NCI-H460 (cell line): ENCODE results near the gene PIGX. TPM values are rescaled to one million over a fixed set of nuclear protein-coding genes. Genes with fewer than 3 reads are reported as not detected.

Experiments
- DNase-seq: peaks from one replicate; pipeline ENCODE4 v3.0.0-alpha.2; 2016; ENCODE audit warnings: low read depth; ENCODE audit errors: extremely low read depth
- polyA plus RNA-seq: library from polyadenylated mRNA; depleted of rRNA; stranded (reverse); fragments of >200 nt; gene quantifications from 2 replicates; pipeline ENCODE4 v1.2.3, GENCODE V29; 2014; cell fraction: nucleus; rRNA removed
- total RNA-seq: library from RNA; depleted of rRNA; stranded (reverse); fragments of >200 nt; shearing (Covaris generic); gene quantifications from 2 replicates; pipeline ENCODE4 v1.2.3, GENCODE V29; 2014; rRNA removed

The PIGX gene
- total RNA-seq = 25.6 and 32.0 TPM in 2 replicates
- polyA plus RNA-seq = 33.0 and 44.5 TPM in 2 replicates

DNA sequence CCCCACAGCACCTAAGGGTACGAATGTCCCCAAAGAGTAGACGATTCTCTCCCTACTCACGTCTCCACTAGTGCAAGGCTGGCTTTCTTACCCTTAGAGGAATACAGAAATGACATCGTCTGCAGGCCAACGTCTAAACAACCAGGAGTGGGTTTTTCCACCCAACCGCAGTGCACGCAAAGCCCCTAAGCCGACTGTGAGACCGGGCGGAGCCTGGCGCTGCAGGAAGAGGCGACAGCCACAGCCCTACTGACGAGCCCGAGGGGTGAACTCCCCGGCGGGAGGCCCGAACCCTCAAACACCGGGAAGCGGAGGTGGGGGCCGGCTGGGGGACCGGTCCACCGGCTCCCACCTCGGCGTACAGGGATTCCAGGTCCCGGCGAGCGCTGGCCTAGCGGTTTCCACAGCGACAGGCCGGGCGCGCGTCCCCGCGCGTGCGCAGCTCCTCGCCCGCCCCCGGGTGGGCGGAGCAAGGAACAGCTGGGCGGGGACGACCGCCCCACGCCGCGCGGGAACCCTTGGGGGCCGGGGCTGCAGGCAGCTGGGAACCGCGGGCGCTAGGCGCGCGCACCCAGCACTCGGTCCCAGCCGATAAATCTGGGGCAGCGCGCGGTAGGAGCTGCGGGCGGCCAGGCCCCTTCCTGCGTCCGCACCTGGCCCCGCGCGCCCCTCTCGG is at the start of gene PIGX, which contains the start of gene CEP19:
PIGX (plus strand) TSS at position 540 of the 676 bp plus-strand sequence.
CEP19 (minus strand) TSS at position 413 of the 676 bp plus-strand sequence. CDS start 3,593 bp downstream, outside the sequence.
- peak; percentile 64 for DNase-seq

DNA sequence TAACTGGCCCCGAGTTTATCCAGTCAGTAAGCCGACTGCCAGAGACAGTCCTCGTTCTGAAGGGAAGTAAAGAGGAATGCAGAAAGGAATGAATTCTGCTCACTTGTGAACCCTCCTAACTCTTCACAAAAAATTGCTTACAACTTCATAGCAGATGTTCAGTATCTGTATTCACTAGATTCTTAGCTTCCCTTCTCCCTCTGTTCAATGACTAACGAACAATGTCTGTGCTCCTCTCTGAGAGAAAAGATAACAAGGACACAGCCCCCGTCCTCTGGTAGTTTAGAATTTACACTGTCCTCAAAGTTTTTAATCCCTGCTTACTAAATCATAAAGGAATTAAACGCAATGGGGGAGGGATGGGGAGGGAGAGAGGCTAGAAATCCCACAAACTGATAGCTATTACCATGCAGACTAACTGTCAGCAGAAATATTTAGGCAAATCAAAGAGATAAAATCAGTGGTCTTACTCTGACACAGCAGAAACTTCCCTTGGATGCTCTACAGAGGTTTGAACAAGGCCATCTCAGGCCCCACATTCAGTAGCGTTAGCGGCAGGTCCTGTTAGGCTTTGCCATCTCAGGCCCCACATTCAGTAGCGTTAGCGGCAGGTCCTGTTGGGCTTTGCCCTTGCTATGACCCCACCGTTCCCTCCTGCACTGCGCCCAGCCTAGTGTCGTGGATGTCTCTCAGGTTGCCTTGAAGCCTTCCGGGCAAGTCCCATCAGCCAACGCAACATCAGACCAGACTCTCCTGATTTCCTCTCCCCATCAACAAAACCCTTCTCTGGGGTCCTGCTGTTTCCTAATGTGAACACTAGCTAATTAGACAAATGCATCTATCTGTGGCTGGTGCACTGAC is 49.2 kb upstream of the PIGX start:
- DNase-seq = no peak

DNA sequence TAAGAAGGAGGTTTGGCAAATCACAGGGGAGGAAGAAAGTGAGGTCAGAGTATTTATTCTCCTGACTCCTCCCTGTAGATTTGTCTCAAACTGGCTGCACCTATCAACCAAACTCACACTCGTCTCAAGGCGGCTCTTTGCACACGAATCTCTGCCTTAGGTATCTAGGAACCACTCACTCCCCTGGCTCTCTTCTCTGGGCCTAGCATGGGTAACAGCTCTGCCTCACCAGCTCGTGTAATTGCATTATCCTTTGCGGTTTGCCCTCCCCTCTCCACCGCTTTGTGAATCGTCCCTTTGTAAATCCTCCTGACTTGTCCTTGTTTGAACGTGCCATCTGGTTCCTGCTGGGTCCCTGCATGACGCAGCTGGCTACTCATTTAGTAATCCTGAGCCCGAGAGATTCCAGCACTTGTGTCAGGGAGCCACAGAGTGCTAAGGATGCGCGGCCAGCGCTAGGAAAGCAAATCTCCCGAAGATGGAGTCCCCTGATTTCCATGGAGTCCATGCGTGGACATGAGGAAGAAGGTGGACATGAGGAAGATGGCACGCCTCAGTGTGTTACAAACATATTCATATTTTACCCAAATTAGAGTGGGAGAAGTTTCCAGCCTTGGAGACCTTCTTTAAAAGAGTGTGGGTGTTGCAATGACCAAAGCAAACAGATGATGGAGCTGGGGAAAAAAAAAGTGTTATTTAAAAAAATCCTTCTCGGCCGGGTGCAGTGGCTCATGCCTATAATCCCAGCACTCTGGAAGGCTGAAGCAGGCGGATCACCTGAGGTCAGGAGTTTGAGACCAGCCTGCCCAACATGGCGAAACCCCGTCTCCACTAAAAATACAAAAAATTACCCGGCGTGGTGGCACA is 45.9 kb upstream of the PIGX start:
- peak; percentile 54 for DNase-seq

DNA sequence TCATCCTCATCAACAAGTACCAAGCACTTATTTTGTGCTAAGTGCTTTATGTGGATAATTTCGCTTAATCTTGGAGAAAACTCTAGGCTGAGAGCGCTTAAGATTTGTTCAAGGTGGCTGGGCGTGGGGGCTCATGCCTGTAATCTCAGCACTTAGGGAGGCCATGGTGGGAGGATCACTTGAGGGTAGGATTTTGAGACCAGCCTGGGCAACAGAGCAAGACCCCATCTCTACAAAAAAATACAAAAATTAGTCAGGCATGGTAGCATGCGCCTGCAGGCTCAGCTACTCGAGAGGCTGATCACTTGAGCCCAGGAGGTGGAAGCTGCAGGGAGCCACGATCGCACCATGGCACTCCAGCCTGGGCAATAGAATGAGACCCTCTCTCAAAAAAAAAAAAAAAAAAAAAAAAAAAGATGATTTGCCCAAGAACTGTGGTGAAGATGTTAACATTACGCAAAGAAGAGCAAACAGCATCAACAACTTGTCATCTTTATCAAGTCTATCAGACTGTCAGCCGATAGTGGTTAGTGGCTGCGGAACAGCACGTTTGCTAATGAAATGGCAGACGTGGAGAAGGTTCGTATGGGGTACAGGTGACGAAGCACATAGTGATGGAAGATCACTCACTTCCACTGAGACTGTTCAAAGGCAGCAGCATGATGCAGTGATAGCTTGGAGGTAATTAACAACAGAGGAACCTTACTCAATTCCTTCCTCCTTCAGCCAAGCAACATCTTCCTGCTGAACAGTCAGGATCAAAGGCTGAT is 44.9 kb upstream of the PIGX start:
- no peak for DNase-seq

DNA sequence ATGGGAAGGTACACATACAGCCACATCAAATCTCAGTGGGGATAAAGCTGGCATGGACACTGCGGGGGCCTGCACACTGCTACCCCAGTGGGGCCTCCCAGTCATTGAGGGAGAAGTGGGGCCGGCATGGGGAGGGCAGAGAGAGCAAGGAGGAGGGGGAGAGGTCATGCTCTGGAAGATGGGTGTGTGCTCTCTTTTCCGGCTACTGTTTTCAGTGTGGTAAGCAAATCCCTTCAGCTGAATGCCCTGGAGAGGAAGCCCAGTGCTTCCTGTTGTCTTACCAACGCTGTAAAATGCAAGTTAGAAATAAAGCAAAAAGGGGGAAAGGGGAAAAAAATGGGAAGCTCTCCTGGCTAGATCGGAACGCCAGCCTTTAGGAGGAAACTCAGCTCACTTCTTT is 41.8 kb upstream of the PIGX start:
- DNase-seq = no peak

DNA sequence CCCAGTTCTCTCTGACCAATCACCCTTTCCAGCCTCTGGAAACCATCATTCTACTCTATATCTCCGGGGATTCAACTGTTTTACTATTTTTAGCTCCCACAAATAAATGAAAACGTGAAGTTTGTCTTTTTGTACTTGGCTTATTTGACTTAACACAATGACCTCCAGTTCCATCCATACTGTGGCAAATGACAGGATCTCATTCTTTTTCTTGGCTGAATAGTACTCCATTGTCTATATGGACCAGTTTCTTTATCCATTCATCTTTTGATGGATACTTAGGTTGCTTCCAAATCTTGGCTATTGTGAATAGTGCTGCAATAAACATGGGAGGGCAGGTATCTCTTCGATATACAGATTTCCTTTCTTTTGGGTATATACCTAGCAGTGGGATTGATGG is 38.5 kb upstream of the PIGX start:
- DNase-seq = no peak

DNA sequence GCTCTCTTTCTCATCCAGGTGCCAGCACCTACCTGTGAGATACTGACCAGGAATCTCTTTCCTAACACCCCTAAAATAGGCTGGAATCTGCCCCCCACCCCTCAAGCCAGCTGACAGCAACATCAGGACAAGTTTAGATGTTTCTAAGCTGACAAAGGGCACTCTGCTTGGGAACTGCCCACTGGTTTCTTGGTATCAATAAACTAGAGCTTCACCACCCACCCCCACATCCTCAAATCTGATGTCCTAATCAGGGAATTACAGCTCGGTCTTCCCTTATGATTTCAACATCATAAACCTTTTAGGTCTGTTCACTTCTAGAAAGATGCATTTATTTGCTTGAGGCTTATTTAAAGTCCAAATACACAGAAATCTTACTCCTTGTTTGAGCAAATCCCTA is 34.8 kb upstream of the PIGX start:
- no peak for DNase-seq

DNA sequence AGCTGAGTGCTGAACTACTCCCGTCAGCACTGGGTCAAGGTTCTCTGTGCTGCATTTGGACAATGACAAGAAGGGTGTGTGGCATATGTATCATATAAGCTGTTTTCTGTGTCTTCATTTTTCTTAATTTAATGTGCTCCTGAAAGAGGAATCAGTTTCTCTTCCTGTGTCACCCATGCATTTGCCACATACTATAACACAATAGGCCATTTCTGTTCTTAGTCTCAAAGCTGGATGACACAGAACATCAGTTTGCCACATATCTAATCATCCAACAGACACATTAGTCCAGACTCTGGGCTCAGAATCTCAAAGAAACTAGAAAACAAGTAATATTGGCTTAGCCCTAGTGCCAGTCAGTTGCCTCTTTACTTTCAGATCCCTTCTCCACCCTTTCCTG is 34.2 kb upstream of the PIGX start:
- DNase-seq = no peak

DNA sequence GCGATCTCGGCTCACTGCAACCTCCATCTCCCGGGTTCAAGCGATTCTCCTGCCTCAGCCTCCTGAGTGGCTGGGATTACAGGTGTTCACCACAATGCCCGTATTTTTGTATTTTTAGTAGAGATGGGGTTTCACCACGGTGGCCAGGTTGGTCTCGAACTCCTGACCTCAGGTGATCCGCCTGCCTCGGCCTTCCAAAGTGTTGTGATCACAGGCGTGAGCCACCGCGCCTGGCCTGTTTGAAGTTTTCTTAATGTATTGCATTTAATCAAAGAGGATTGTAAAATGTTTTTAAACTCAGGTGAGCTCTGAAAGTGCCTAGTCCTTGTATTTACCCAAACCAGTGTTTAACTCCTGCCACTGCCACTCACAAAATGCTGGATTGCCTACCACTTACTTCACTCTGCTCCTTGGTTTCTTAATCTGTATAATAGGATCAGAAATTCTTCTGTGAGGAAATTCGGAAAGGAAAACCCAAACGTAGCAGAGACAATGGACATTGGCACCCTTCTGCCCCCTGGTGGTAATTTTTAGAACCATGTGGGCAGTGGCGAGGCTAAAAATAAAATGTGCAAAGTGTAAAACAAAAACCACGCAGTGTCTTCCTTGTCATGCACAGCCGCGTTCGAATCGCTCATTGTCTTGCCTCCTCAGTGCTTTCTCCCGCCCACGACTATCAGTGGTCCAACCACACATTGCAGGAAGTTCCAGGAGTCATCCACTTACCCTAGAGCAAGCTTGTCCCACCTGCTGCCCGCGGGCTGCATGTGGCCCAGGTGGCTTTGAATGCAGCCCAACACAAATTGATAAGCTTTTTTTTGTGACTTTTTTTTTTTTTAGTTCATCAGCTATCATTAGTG is 27.4 kb upstream of the PIGX start:
- DNase-seq = peak; percentile 44

DNA sequence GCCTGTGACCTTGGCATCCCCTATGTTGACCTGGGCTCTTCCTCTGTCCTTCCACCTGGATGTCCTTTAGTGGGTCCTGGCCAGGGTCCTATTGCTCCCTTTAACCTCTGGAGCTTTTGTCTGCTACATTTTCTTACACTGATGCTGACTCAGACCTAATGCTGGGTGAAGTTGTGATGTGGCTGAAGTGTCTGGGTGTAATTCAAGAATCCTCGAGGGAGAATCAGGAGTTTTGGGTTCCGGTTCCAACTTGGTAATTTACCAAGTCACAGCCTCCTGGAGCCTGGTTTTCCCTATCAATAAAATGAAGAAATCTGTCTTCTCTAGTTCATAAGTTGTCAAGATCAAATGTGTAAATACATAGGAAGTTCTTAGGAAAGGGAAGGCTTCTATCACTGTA is 25.7 kb upstream of the PIGX start:
- no peak for DNase-seq

DNA sequence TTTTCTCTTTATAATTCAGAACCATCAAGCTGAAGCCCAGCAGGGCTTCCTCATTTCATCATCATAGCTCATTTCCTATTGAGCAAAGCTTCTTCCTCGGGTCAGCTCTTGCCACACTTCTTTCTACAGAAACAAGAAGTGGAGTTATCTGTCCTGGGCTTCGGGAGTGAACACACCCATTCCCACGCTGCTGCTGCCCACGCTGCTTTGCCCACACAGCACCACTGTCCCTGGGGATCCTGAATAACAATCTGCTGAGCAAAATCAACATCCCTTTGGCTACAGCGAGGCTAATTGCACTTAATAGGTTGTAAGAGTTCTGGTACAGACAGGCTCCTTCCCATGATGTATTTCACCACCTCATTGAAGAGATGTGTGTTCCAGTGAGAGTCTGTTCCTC is 23.8 kb upstream of the PIGX start:
- DNase-seq = no peak

DNA sequence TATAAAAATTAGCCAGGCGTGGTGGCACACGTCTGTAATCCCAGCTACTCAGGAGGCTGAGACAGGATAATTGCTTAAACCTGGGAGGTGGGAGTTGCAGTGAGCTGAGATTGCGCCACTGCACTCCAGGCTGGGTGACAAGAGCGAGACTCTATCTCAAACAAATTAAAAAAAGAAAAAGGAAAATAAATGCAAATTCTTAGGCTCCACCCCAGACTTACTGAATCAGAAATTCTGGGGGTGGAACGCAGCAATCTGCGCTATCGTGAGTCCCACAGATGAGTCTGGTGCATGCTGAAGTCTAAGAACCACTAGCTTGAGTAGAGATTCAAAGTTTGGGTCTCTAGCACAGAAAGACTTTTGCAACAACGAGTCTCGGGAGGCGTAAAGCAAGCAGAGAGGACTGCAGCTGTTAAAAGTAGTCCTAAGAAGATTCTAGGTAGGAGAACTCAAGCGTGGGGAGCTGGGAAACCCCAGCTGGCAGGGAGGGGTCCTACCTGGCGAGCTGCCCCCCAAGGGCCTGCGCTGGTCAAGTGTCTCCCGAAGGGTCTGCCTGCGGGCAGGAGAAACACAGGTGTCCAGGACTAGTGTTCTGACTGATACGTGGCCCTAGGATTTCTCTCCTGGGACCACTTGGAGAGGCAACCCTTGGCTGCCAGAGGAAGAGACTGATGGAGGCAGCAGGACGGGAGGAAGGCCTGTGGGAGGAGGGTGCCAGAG is 22.1 kb upstream of the PIGX start:
- no peak for DNase-seq

DNA sequence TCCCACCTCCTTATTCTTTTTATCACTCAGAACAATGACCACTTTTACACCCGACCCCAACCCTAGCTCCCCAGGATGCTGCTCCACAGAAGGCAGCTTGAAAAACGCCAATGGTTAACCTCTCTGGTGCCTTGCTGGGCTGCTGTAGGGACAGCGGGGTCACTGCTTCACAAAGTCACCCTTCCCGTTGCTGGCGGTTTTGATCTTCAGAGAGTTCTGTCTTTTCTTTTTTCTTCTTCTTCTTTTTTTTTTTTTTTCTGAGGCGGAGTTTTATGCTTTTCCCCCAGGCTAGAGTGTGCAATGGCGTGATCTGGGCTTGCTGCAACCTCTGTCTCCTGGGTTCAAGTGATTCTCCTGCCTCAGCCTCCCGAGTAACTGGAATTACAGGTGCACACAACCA is 20.8 kb upstream of the PIGX start:
- no peak for DNase-seq

DNA sequence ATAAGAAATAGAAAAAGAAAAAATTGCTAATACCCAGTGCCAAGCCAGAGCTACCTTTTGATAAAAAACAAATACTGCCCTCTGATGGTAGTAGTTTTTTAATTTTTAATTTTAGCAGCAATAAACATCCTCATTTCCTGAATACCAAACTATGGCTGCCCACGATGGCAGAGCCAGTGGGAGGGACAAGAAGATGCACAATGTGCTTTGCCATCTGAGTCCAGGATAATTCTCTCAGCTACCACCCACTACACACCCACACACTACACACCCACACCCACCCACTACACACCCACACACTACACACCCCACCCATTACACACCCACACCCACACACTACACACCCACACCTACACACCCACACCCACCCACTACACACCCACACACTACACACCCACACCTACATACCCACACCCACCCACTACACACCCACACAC is 18.0 kb upstream of the PIGX start:
- DNase-seq = no peak

DNA sequence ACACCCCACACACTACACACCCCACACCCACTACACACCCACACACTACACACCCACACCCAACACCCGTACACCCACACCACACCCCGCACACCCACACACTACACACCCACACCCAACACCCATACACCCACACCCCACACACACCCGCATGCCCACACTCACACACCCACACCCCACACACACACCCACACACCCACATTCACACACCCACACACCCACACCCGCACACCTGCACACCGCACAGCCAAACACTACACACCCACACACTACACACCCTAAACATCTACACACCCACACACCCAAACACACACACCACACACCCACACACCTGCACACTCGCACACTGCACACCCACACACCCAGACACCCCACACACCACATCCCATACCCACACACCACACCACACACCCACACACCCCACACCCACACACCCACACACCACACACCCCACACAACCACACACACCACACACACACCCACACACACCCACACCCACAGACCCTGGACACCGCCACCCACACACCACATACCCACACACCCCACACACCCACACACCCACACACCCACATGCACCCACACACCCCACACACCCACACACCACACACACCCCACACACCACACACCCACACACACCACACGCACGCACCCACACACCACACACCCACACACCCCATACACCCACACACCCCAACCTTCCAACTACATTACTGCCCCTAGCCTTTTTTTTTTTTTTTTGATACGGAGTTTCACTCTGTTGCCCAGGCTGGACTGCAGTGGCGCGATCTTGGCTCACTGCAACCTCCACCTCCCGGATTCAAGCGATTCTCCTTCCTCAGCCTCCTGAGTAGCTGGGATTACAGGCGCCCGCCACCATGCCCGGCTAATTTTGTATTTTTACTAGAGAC is 17.0 kb upstream of the PIGX start:
- DNase-seq = no peak

DNA sequence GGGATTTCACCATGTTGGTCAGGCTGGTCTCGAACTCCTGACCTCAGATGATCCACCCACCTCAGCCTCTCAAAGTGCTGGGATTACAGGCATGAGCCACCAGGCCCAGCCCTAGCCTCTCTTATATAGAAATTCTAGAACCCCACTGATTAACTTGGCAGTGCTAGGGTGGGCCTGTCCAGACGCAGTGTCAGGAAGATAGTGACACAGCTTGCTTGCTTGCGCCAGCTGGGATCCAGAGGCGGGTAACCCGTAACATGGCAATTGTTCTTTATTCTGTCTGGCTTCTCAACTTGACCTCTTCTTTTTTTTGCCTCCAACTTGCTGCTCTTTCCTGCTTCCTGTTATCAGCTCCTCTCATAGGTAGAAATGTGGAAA is 16.3 kb upstream of the PIGX start:
- DNase-seq = no peak

DNA sequence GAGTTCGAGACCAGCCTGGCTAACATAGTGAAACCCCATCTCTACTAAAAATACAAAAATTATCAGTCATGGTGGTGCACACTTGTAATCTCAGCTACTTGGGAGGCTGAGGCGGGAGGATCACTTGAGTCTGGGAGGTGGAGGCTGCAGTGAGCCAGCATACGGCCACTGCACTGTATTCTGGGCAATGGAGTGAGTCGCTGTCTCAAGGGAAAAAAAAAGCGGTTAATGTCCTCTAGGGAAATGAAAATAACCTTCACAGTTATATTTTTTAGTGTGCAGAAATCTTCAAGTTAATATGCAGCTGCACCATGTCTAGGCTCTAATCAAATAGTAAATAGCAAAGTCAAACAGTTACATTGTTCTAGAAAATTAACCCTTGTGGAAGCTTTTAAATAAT is 14.9 kb upstream of the PIGX start:
- DNase-seq = no peak

DNA sequence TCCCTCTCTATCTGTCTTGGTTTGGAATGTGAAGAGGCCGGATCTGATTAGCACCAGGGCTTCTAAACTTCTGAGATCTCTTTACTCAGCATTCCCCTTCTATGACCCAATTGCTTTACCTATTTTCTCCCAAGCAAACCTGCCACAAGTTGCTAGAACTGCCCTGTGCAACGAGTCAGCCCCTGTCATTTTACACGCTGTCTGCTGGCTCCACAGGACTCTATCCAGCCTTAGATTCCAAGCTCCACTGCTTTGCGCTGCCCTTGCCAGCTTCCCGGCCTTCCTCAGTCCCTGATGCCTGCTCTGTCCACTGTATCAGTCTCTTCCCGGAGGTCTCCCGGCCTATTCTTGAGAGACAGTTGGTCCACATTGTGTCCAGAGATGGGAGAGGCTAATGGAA is 12.4 kb upstream of the PIGX start:
- DNase-seq = no peak
